GM23248 (cell line): ENCODE measurements around the gene PJA2. TPM values are rescaled to one million over a fixed set of nuclear protein-coding genes. Genes with fewer than 3 reads are reported as not detected.
A peak's percentile ranks its signal among the peaks of the same experiment; 100 is the strongest.

Experiments used
- DNase-seq: peaks from one replicate; pipeline ENCODE4 v3.0.0-alpha.2; 2015
- H2AFZ ChIP-seq: fragments of 200-600 bp; sonication (generic); 2 replicates; pipeline ENCODE4 v1.6.1; 2016; ENCODE audit warnings: antibody characterized with exemption
- H3F3A ChIP-seq: fragments of 200-600 bp; sonication (generic); 2 replicates; pipeline ENCODE4 v1.6.1; 2016; ENCODE audit warnings: mild to moderate bottlenecking, antibody characterized with exemption, mixed run types; ENCODE audit not compliant: insufficient read depth
- H3K27ac ChIP-seq: fragments of 200-600 bp; sonication (generic); 2 replicates; pipeline ENCODE4 v1.5.1; 2016; ENCODE audit warnings: mild to moderate bottlenecking
- H3K27me3 ChIP-seq: fragments of 200-600 bp; sonication (generic); replicated peaks from 2 replicates; pipeline ENCODE4 v1.6.1; 2016; ENCODE audit warnings: mild to moderate bottlenecking; ENCODE audit not compliant: insufficient read depth
- H3K36me3 ChIP-seq: fragments of 200-600 bp; sonication (generic); 2 replicates; pipeline ENCODE4 v1.6.1; 2016; ENCODE audit warnings: low read depth, mild to moderate bottlenecking
- H3K4me1 ChIP-seq: fragments of 200-600 bp; sonication (generic); 2 replicates; pipeline ENCODE4 v1.6.1; 2016; ENCODE audit warnings: mild to moderate bottlenecking; ENCODE audit not compliant: insufficient read depth
- H3K4me2 ChIP-seq: fragments of 200-600 bp; sonication (generic); one replicate; pipeline ENCODE4 v1.6.1; 2016; ENCODE audit warnings: mild to moderate bottlenecking; ENCODE audit not compliant: unreplicated experiment
- H3K4me3 ChIP-seq: fragments of 200-600 bp; sonication (generic); 2 replicates; pipeline ENCODE4 v1.5.1; 2016; ENCODE audit warnings: mild to moderate bottlenecking
- H3K79me2 ChIP-seq: fragments of 200-600 bp; sonication (generic); 2 replicates; pipeline ENCODE4 v1.6.1; 2016; ENCODE audit warnings: mild to moderate bottlenecking; ENCODE audit not compliant: insufficient read depth
- H3K9ac ChIP-seq: fragments of 200-600 bp; sonication (generic); 2 replicates; pipeline ENCODE4 v1.6.1; 2016; ENCODE audit warnings: mild to moderate bottlenecking
- H3K9me2 ChIP-seq: fragments of 200-600 bp; sonication (generic); 2 replicates; pipeline ENCODE4 v1.6.1; 2016; ENCODE audit warnings: mixed run types, mild to moderate bottlenecking, moderate library complexity; ENCODE audit not compliant: insufficient read depth
- H3K9me3 ChIP-seq: fragments of 200-600 bp; sonication (generic); one replicate; pipeline ENCODE4 v1.6.1; 2017; ENCODE audit warnings: low read depth
- H4K20me1 ChIP-seq: fragments of 200-600 bp; sonication (generic); 2 replicates; pipeline ENCODE4 v1.6.0; 2016; ENCODE audit not compliant: insufficient read depth
- EZH2 ChIP-seq: fragments of 200-600 bp; sonication (generic); IDR thresholded peaks from 2 replicates; pipeline ENCODE4 v1.6.1; 2018; ENCODE audit warnings: antibody characterized with exemption, mild to moderate bottlenecking; ENCODE audit not compliant: insufficient read depth, poor library complexity, severe bottlenecking
- EZH2phosphoT487 ChIP-seq: fragments of 200-600 bp; sonication (generic); IDR thresholded peaks from 2 replicates; pipeline ENCODE4 v1.6.1; 2018; ENCODE audit warnings: antibody characterized with exemption, moderate library complexity, mild to moderate bottlenecking, low read depth; ENCODE audit not compliant: insufficient read depth
- WGBS, 2 experiments: methylation state at CpG; one replicate each; pipeline ENCODE4 v1.1.6; 2015 to 2017; ENCODE audit warnings: low lambda C conversion rate in 2 of 2, low coverage in 1 of 2; ENCODE audit errors: missing lambda C conversion rate in 2 of 2; 5-methylcytosine and 5-hydroxymethylcytosine counted together
- in situ Hi-C: fragments of 300-500 bp; cut with MboI; formaldehyde crosslinking; loops from 2 replicates; pipeline ENCODE4 v1.15.0; 2020
- polyA plus RNA-seq: library from polyadenylated mRNA; unstranded; fragments of >200 nt; fragmentation: Nextera tagmentation; extraction: Ambion mirVana; gene quantifications from 2 replicates; pipeline ENCODE4 v1.2.1, GENCODE V29; 2016
- total RNA-seq: library from RNA; depleted of rRNA; stranded (reverse); fragments of >200 nt; shearing (Covaris generic); gene quantifications from 2 replicates; pipeline ENCODE4 v1.2.3, GENCODE V29; 2014

PJA2 gene
- total and polyA plus RNA-seq, 2 experiments from 2014 or later = 76.4 to 95.3 TPM

DNA sequence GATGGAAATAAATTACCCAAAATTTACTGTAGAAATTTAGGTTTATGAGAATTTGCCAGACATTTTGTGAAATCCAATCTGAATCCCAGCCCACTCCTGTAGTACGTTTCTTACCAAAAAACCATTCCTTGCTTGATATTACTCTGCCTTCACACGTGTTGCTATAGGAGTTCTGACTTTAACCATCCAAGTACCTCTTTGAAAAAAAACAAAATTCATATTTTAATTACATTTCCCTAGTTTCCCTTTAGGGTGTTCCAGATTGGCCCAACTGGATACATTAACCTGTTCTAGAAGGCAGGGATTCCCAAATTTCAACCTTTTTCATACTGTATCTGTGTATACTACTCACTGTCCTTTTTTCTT is 1.4 kb upstream of the PJA2 start:
- DNase-seq = no peak
- H3K79me2 ChIP-seq = peaks cover 31% of the 10 kb centered on the region
- no peaks in the 10 kb centered on the region for H3K36me3 ChIP-seq
- H3K9me3 ChIP-seq = no peaks in the 10 kb centered on the region
- WGBS, 2 experiments = 0 to 2% methylated on average over 2 of the region's 2 CpGs
- peak overlapping the region; percentile 77 for H3K4me3 ChIP-seq
- H2AFZ ChIP-seq = peak overlapping the region; percentile 82
- peaks cover 28% of the 10 kb centered on the region for H3K4me1 ChIP-seq
- TF ChIP-seq EZH2phosphoT487 (no peak), EZH2 (no peak)
- peaks cover 39% of the 10 kb centered on the region for H3F3A ChIP-seq
- H3K9ac ChIP-seq = peak overlapping the region; percentile 99
- peaks cover 14% of the 10 kb centered on the region; the same call in 1 of the 2 replicates for H4K20me1 ChIP-seq
- peak overlapping the region; percentile 89 for H3K4me2 ChIP-seq
- H3K27ac ChIP-seq = peak overlapping the region; percentile 99
- no peaks in the 10 kb centered on the region for H3K9me2 ChIP-seq
- in situ Hi-C loops = no loop called here
- H3K27me3 ChIP-seq = no peaks in the 10 kb centered on the region

GRCh38 chr5:109410389-109411148 is 795 bp upstream of the PJA2 start:
- H3K36me3 ChIP-seq = no peaks in the 10 kb centered on the region
- peak overlapping the region; percentile 77 for H3K4me3 ChIP-seq
- peaks cover 39% of the 10 kb centered on the region for H3F3A ChIP-seq
- peaks cover 37% of the 10 kb centered on the region for H3K79me2 ChIP-seq
- DNase-seq = peak; percentile 88
- H4K20me1 ChIP-seq = peaks cover 16% of the 10 kb centered on the region; the same call in 1 of the 2 replicates
- WGBS, 2 experiments = 1 to 2% methylated on average over 25 to 26 of the region's 26 CpGs
- in situ Hi-C loops = no loop called here
- peak overlapping the region; percentile 82 for H2AFZ ChIP-seq
- H3K27me3 ChIP-seq = no peaks in the 10 kb centered on the region
- peak overlapping the region; percentile 99 for H3K9ac ChIP-seq
- peak overlapping the region; percentile 99 for H3K27ac ChIP-seq
- no peak for TF ChIP-seq EZH2
- TF ChIP-seq EZH2phosphoT487 = no peak
- peaks cover 30% of the 10 kb centered on the region for H3K4me1 ChIP-seq
- H3K9me2 ChIP-seq = no peaks in the 10 kb centered on the region
- H3K9me3 ChIP-seq = no peaks in the 10 kb centered on the region
- peak overlapping the region; percentile 89 for H3K4me2 ChIP-seq

DNA sequence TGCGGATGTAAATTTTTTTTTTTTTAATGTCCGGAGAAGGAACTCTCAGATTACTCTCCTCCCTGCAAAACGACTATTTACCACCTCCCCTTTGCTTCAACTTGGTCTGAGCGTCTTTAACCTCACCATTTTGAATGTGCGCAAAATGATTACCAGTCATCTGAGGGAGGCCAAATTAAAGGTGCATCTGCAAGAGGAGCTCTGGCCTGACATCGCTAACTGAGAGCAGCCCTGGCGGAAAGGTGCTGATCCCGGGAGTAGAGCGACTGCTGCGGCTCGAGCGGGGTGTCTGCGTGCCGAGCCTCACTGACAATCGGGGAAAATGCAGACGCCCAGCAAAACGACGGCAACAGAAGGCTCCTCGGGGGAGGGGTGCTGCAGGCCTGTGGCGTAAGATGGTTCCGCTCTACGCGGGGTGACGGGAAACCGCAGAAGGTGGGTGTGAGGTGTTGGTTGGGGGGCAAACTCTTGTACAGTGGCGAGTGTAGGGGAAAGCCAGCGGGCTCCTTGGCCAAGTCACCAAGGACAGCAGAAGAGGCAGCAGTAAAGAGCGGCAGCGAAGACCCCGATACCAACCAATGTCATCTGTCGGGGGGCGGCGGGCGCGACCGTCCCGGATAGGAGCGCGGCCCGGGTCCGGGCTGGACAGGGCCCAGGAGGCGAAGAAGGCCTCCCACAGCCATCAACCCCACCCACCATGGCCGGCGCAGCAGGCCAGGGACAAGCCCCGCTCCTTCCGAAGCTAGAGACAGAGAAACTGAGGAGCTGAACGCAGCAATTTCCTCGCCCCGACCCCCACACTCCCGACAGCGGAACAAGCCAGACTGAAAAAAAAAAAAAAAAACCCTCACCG is 557 bp downstream of the PJA2 start:
- Histone ChIP-seq H3K4me1 (peaks cover 30% of the 10 kb centered on the region), H3K79me2 (peaks cover 50% of the 10 kb centered on the region), H3K36me3 (no peaks in the 10 kb centered on the region), H2AFZ (peak overlapping the region; percentile 65), H3K4me3 (peak overlapping the region; percentile 100), H3K4me2 (peak overlapping the region; percentile 94), H3K9me2 (no peaks in the 10 kb centered on the region), H3K27ac (peak overlapping the region; percentile 99), H3K9ac (peak overlapping the region; percentile 99), H3K9me3 (no peaks in the 10 kb centered on the region), H3K27me3 (no peaks in the 10 kb centered on the region), H3F3A (peaks cover 39% of the 10 kb centered on the region), H4K20me1 (peaks cover 25% of the 10 kb centered on the region; the same call in 1 of the 2 replicates)
- in situ Hi-C loops = no loop called here
- DNase-seq = peak; percentile 89
- no peak for TF ChIP-seq EZH2phosphoT487
- TF ChIP-seq EZH2 = no peak
- 1 to 4% methylated on average over 51 to 52 of the region's 52 CpGs for WGBS, 2 experiments

GRCh38 chr5:109407913-109408312 is 1.9 kb downstream of the PJA2 start:
- Histone ChIP-seq H3K36me3 (no peaks in the 10 kb centered on the region), H3K9me2 (no peaks in the 10 kb centered on the region), H3F3A (peaks cover 39% of the 10 kb centered on the region), H4K20me1 (peaks cover 25% of the 10 kb centered on the region; the same call in 1 of the 2 replicates), H3K9ac (peak overlapping the region; percentile 99), H3K79me2 (peaks cover 63% of the 10 kb centered on the region), H3K4me1 (peaks cover 30% of the 10 kb centered on the region), H3K27ac (peak overlapping the region; percentile 99), H3K9me3 (no peaks in the 10 kb centered on the region), H3K4me2 (peak overlapping the region; percentile 94), H3K4me3 (peak overlapping the region; percentile 100), H2AFZ (no peak overlapping the region), H3K27me3 (no peaks in the 10 kb centered on the region)
- in situ Hi-C loops = no loop called here
- WGBS, 2 experiments = 28 to 30% methylated on average over 2 of the region's 2 CpGs
- peak; percentile 34 for DNase-seq
- TF ChIP-seq EZH2 (no peak), EZH2phosphoT487 (no peak)
